ENCODE data around the gene FITM1. TPM values are rescaled to one million over a fixed set of nuclear protein-coding genes. Genes with fewer than 3 reads are reported as not detected.

FITM1 gene
- total RNA-seq, 1 experiment from 2014 or later: not detected

GRCh38 chr14:24135584-24135833 is 5.0 kb downstream of the FITM1 start:
- Histone ChIP-seq H3K36me3 (peaks cover 38% of the 10 kb centered on the region), H3K4me1 (replicated peaks) (peaks cover 13% of the 10 kb centered on the region), H3K27ac (no peak overlapping the region), H3K9me3 (replicated peaks) (no peaks in the 10 kb centered on the region; the same call in 1 of the 2 replicates), H3K4me3 (peak overlapping the region; percentile 91), H3K27me3 (replicated peaks) (no peaks in the 10 kb centered on the region)
- no peak for DNase-seq (ENCODE audit: low read depth in 1 of 2, low spot score in 2 of 2)

- H3K36me3 ChIP-seq: peaks cover 38% of the 10 kb centered on the region
- H3K27me3 ChIP-seq (replicated peaks): no peaks in the 10 kb centered on the region
- H3K4me1 ChIP-seq (replicated peaks): peaks cover 13% of the 10 kb centered on the region
- peak within 1 kb of the TSS; percentile 66 for H3K27ac ChIP-seq
- peak within 1 kb of the TSS; percentile 91 for H3K4me3 ChIP-seq
- H3K9me3 ChIP-seq (replicated peaks): no peaks in the 10 kb centered on the region; the same call in 1 of the 2 replicates
- DNase-seq (ENCODE audit: low read depth in 1 of 2, low spot score in 2 of 2): peak; percentile 77 to 91
Measured at GRCh38 chr14:24135834-24136683, 5.6 kb downstream of the FITM1 start, which contains the start of gene PSME1. TSS of gene PSME1 (plus strand) at chr14:24136194. CDS start at chr14:24136263, 69 bp downstream.

- H3K27ac ChIP-seq: no peak overlapping the region; the same call in 1 of the 2 replicates
- no peak for DNase-seq (ENCODE audit: low read depth in 1 of 2, low spot score in 2 of 2)
- no peaks in the 10 kb centered on the region for H3K27me3 ChIP-seq (replicated peaks)
- H3K36me3 ChIP-seq: peaks cover 40% of the 10 kb centered on the region
- peaks cover 16% of the 10 kb centered on the region for H3K4me1 ChIP-seq (replicated peaks)
- H3K4me3 ChIP-seq: peak overlapping the region; percentile 91
- H3K9me3 ChIP-seq (replicated peaks): no peaks in the 10 kb centered on the region; the same call in 1 of the 2 replicates
Measured at GRCh38 chr14:24136684-24137528, 6.4 kb downstream of the FITM1 start.

GRCh38 chr14:24137529-24138395 is 7.3 kb downstream of the FITM1 start:
- H3K36me3 ChIP-seq: peaks cover 45% of the 10 kb centered on the region
- no peaks in the 10 kb centered on the region; the same call in 1 of the 2 replicates for H3K9me3 ChIP-seq (replicated peaks)
- no peak overlapping the region for H3K4me3 ChIP-seq
- H3K27me3 ChIP-seq (replicated peaks): no peaks in the 10 kb centered on the region
- DNase-seq (ENCODE audit: low read depth in 1 of 2, low spot score in 2 of 2): no peak
- no peak overlapping the region for H3K27ac ChIP-seq
- H3K4me1 ChIP-seq (replicated peaks): peaks cover 20% of the 10 kb centered on the region

GRCh38 chr14:24138396-24139271 is 8.2 kb downstream of the FITM1 start:
- peaks cover 54% of the 10 kb centered on the region for H3K36me3 ChIP-seq
- H3K27ac ChIP-seq: no peak overlapping the region
- no peak overlapping the region for H3K4me3 ChIP-seq
- no peaks in the 10 kb centered on the region; the same call in 1 of the 2 replicates for H3K9me3 ChIP-seq (replicated peaks)
- DNase-seq (ENCODE audit: low read depth in 1 of 2, low spot score in 2 of 2): no peak
- peaks cover 21% of the 10 kb centered on the region for H3K4me1 ChIP-seq (replicated peaks)
- no peaks in the 10 kb centered on the region for H3K27me3 ChIP-seq (replicated peaks)

- no peak overlapping the region for H3K4me3 ChIP-seq
- H3K27me3 ChIP-seq (replicated peaks): no peaks in the 10 kb centered on the region
- H3K36me3 ChIP-seq: peaks cover 62% of the 10 kb centered on the region
- no peak for DNase-seq (ENCODE audit: low read depth in 1 of 2, low spot score in 2 of 2)
- peaks cover 24% of the 10 kb centered on the region for H3K4me1 ChIP-seq (replicated peaks)
- H3K27ac ChIP-seq: no peak overlapping the region
- no peaks in the 10 kb centered on the region; the same call in 1 of the 2 replicates for H3K9me3 ChIP-seq (replicated peaks)
Measured at GRCh38 chr14:24139272-24139934, 8.9 kb downstream of the FITM1 start.

- peaks cover 68% of the 10 kb centered on the region for H3K36me3 ChIP-seq
- peaks cover 29% of the 10 kb centered on the region for H3K4me1 ChIP-seq (replicated peaks)
- no peaks in the 10 kb centered on the region for H3K27me3 ChIP-seq (replicated peaks)
- H3K27ac ChIP-seq: peak within 1 kb of the TSS; percentile 50
- no peaks in the 10 kb centered on the region for H3K9me3 ChIP-seq (replicated peaks)
- peak; percentile 94 to 99 for DNase-seq (ENCODE audit: low read depth in 1 of 2, low spot score in 2 of 2)
- H3K4me3 ChIP-seq: peak within 1 kb of the TSS; percentile 68
Measured at GRCh38 chr14:24141097-24141880, 10.8 kb downstream of the FITM1 start, which contains the start of gene EMC9. TSS of gene EMC9 (minus strand) at chr14:24141591. CDS start at chr14:24141304, 287 bp downstream.

GRCh38 chr14:24143511-24143910 is 13.1 kb downstream of the FITM1 start:
- Histone ChIP-seq H3K27me3 (replicated peaks) (no peaks in the 10 kb centered on the region), H3K4me3 (no peak overlapping the region), H3K36me3 (peaks cover 58% of the 10 kb centered on the region), H3K9me3 (replicated peaks) (no peaks in the 10 kb centered on the region), H3K4me1 (replicated peaks) (peaks cover 28% of the 10 kb centered on the region), H3K27ac (no peak overlapping the region)
- DNase-seq (ENCODE audit: low read depth in 1 of 2, low spot score in 2 of 2): no peak

- Histone ChIP-seq H3K27me3 (replicated peaks) (no peaks in the 10 kb centered on the region), H3K4me3 (no peak overlapping the region), H3K27ac (no peak overlapping the region), H3K9me3 (replicated peaks) (no peaks in the 10 kb centered on the region), H3K36me3 (peaks cover 58% of the 10 kb centered on the region), H3K4me1 (replicated peaks) (peaks cover 30% of the 10 kb centered on the region)
- DNase-seq (ENCODE audit: low read depth in 1 of 2, low spot score in 2 of 2): no peak
Measured at GRCh38 chr14:24144451-24144850, 14.0 kb downstream of the FITM1 start.

GRCh38 chr14:24145219-24145618 is 14.8 kb downstream of the FITM1 start:
- no peak overlapping the region for H3K27ac ChIP-seq
- H3K27me3 ChIP-seq (replicated peaks): no peaks in the 10 kb centered on the region
- H3K36me3 ChIP-seq: peaks cover 62% of the 10 kb centered on the region
- H3K4me1 ChIP-seq (replicated peaks): peaks cover 30% of the 10 kb centered on the region
- no peak for DNase-seq (ENCODE audit: low read depth in 1 of 2, low spot score in 2 of 2)
- peak overlapping the region; percentile 86 for H3K4me3 ChIP-seq
- no peaks in the 10 kb centered on the region for H3K9me3 ChIP-seq (replicated peaks)

- Histone ChIP-seq H3K9me3 (replicated peaks) (no peaks in the 10 kb centered on the region), H3K27ac (peak overlapping the region; percentile 44), H3K27me3 (replicated peaks) (no peaks in the 10 kb centered on the region), H3K36me3 (peaks cover 69% of the 10 kb centered on the region), H3K4me1 (replicated peaks) (peaks cover 30% of the 10 kb centered on the region), H3K4me3 (peak overlapping the region; percentile 86)
- DNase-seq (ENCODE audit: low read depth in 1 of 2, low spot score in 2 of 2): peak; percentile 56 to 78
Measured at GRCh38 chr14:24145690-24146452, 15.4 kb downstream of the FITM1 start.

Data from SJSA1 (cell line).